Heart left ventricle (tissue), 16 donors: ENCODE data around the gene CAMKMT. TPM values are rescaled to one million over a fixed set of nuclear protein-coding genes. Genes with fewer than 3 reads are reported as not detected.

ENCODE experiments used
- ATAC-seq, 4 donors: fragments of 200-7000 bp; cut with Tn5 transposase; one replicate each; pipeline ENCODE4 v1.9.1; 2020 to 2022; ENCODE audit warnings: moderate library complexity in 4 of 4, mild to moderate bottlenecking in 3 of 4, moderate number of reproducible peaks in 1 of 4
- DNase-seq, 5 donors: peaks; one replicate each; pipeline ENCODE4 v3.0.0-alpha.2; 2020
- H3K27ac ChIP-seq, 12 donors: fragments of 200-600 bp; sonication (generic) in 4 of 12; one replicate each; pipeline versions ENCODE4 v1.5.0 to v1.8.0; 2016 to 2022; ENCODE audit warnings: mild to moderate bottlenecking in 2 of 12
- H3K27me3 ChIP-seq, 9 donors: fragments of 200-600 bp; sonication (generic) in 2 of 9; one replicate each; pipeline versions ENCODE4 v1.5.1 to v1.8.0; 2016 to 2022; ENCODE audit warnings: mild to moderate bottlenecking in 3 of 9
- H3K36me3 ChIP-seq, 9 donors: fragments of 200-600 bp; sonication (generic) in 2 of 9; one replicate each; pipeline versions ENCODE4 v1.5.0 to v1.8.0; 2018 to 2022; ENCODE audit warnings: mild to moderate bottlenecking in 2 of 9
- H3K4me1 ChIP-seq, 12 donors: fragments of 200-600 bp; sonication (generic) in 4 of 12; one replicate each; pipeline versions ENCODE4 v1.5.0 to v1.8.0; 2016 to 2022; ENCODE audit warnings: mild to moderate bottlenecking in 3 of 12
- H3K4me3 ChIP-seq, 12 donors: fragments of 200-600 bp; sonication (generic) in 4 of 12; one replicate each; pipeline versions ENCODE4 v1.5.0 to v1.8.0; 2017 to 2022; ENCODE audit warnings: mild to moderate bottlenecking in 9 of 12, moderate library complexity in 4 of 12
- H3K9me3 ChIP-seq, 12 donors: fragments of 200-600 bp; sonication (generic) in 4 of 12; one replicate each; pipeline versions ENCODE4 v1.5.0 to v1.8.0; 2016 to 2022; ENCODE audit warnings: mild to moderate bottlenecking in 1 of 12
- CTCF ChIP-seq, 12 donors: fragments of 200-600 bp; sonication (generic) in 4 of 12; IDR thresholded peaks; one replicate each; pipeline versions ENCODE4 v1.5.0 to v1.8.0; 2018 to 2022; ENCODE audit warnings: antibody characterized with exemption in 12 of 12, mild to moderate bottlenecking in 5 of 12
- POLR2A ChIP-seq, 2 donors: fragments of 450-650 bp; IDR thresholded peaks; one replicate each; pipeline ENCODE4 v1.6.1; 2017; ENCODE audit warnings: antibody characterized with exemption in 2 of 2, mild to moderate bottlenecking in 2 of 2, moderate library complexity in 2 of 2
- WGBS, 4 donors: extraction: QIAGEN DNeasy Blood & Tissue Kit in 2 of 4; methylation state at CpG; one replicate each; pipeline versions ENCODE4 v1.1.5 to v1.1.7; 2013 to 2018; 5-methylcytosine and 5-hydroxymethylcytosine counted together
- intact Hi-C, 10 donors: fragments of 100-400 bp; cut with DNase I; formaldehyde crosslinking; loops; one replicate each; pipeline versions ENCODE4 v1.11.1 to v1.14.2; 2022
- polyA plus RNA-seq, 2 donors: library from polyadenylated mRNA; stranded (reverse); fragments of 200-250 nt; gene quantifications; one replicate each; pipeline ENCODE4 v1.2.3, GENCODE V29; 2013
- total RNA-seq, 9 donors: library from RNA; depleted of rRNA in 2 of 9; stranded (reverse); fragments of >200 nt in 2 of 9; fragmentation: NEBNext Ultra II Directional in 3 of 9; extraction: Animal tissue kit (Norgen Biotek cat#: 25700) in 3 of 9; gene quantifications; one replicate each; pipeline versions ENCODE4 v1.1.0 to v1.2.4, GENCODE V29; 2016 to 2023
- donor health status: ischemic (EF 13 %, LVEDD 7.1; RV severe dilation, severe dysfunction).
- donor health status: healthy with polysubstance abuse.
- donor health status: DM: no; HTN: yes; CAD: no.
- donor health status: DM: no; HTN: no; CAD: no.
- donor health status: ischemic (EF 25% LVEDD 6.9; RV normal size, moderate dysfunction).
- donor health status: ischemic (EF 25% LVEDD 5.7; RV mildly dilated, moderate dysfunction).
- donor health status: healthy.
- donor health status: DM: yes; HTN: yes; CAD: no.
- donor health status: ischemic (EF 35%, LVEDD 5.7; RV mildly dilated, moderate dysfunction).
- donor health status: nonischemic (EF 11% LVEDD 7.7; RV severe dilation, severe dysfunction).
- donor health status: DM: yes; HTN: yes; CAD: no.
- donor health status: PGD.
- donor health status: ischemic (EF 29% LVEDD 5.4; RV normal size, mild dysfunction).
- donor health status: nonischemic (EF 23%, LVEDD 6.1; RV moderate dilation, normal function).

CAMKMT gene
- total and polyA plus RNA-seq, 11 donors = 2.5 to 10.1 (median 4.4) TPM

- Histone ChIP-seq H3K4me1 (peaks cover 0 to 21% (median 2%) of the 10 kb centered on the region in 12 donors), H3K9me3 (peaks cover 0 to 4% (median 0%) of the 10 kb centered on the region in 12 donors), H3K4me3 (no peak overlapping the region), H3K27me3 (no peaks in the 10 kb centered on the region), H3K36me3 (no peaks in the 10 kb centered on the region), H3K27ac (no peak overlapping the region)
- TF ChIP-seq CTCF (IDR thresholded peaks at IDR 0.05) (no peak), POLR2A (IDR thresholded peaks at IDR 0.05) (no peak)
- intact Hi-C loops = no loop called here
- ATAC-seq = no peak
- no peak for DNase-seq
- 80 to 91% (median 81%) methylated on average over 1 of the region's 1 CpG for WGBS, 4 donors
Measured at GRCh38 chr2:44612276-44612675, 250.5 kb downstream of the CAMKMT start.

- Histone ChIP-seq H3K4me3 (no peak overlapping the region), H3K36me3 (no peaks in the 10 kb centered on the region), H3K9me3 (peaks cover 0 to 4% (median 0%) of the 10 kb centered on the region in 12 donors), H3K27ac (no peak overlapping the region), H3K27me3 (no peaks in the 10 kb centered on the region), H3K4me1 (peaks cover 0 to 26% (median 7%) of the 10 kb centered on the region in 12 donors)
- 94 to 100% (median 95%) methylated on average over 2 of the region's 2 CpGs for WGBS, 4 donors
- DNase-seq = no peak
- no peak for ATAC-seq
- intact Hi-C loops = no loop called here
- TF ChIP-seq CTCF (IDR thresholded peaks at IDR 0.05) (no peak), POLR2A (IDR thresholded peaks at IDR 0.05) (no peak)
Measured at GRCh38 chr2:44614940-44615339, 253.2 kb downstream of the CAMKMT start.

- WGBS, 4 donors = 63 to 74% (median 71%) methylated on average over 4 of the region's 4 CpGs
- H3K9me3 ChIP-seq = peaks cover 0 to 4% (median 0%) of the 10 kb centered on the region in 12 donors
- intact Hi-C loops = no loop called here
- no peaks in the 10 kb centered on the region for H3K27me3 ChIP-seq
- DNase-seq (no peak), ATAC-seq (peak in 1 of 4 donors; percentile 34)
- peaks cover 0 to 26% (median 7%) of the 10 kb centered on the region in 12 donors for H3K4me1 ChIP-seq
- H3K4me3 ChIP-seq = no peak overlapping the region
- H3K27ac ChIP-seq = no peak overlapping the region
- H3K36me3 ChIP-seq = no peaks in the 10 kb centered on the region
- no peak for TF ChIP-seq POLR2A (IDR thresholded peaks at IDR 0.05)
- no peak for TF ChIP-seq CTCF (IDR thresholded peaks at IDR 0.05)
Measured at GRCh38 chr2:44615950-44616518, 254.3 kb downstream of the CAMKMT start.

GRCh38 chr2:44616667-44617155 lies 255.0 kb downstream of the CAMKMT start:
- intact Hi-C loops = no loop called here
- no peak for ATAC-seq
- TF ChIP-seq CTCF (IDR thresholded peaks at IDR 0.05) (no peak), POLR2A (IDR thresholded peaks at IDR 0.05) (no peak)
- Histone ChIP-seq H3K4me1 (peaks cover 0 to 26% (median 7%) of the 10 kb centered on the region in 12 donors), H3K9me3 (no peaks in the 10 kb centered on the region), H3K27me3 (no peaks in the 10 kb centered on the region), H3K36me3 (no peaks in the 10 kb centered on the region), H3K4me3 (peak overlapping the region in 6 of 12 donors; percentile 5 to 31 (median 11)), H3K27ac (no peak overlapping the region)
- 32 to 38% (median 35%) methylated on average over 3 of the region's 3 CpGs for WGBS, 4 donors
- DNase-seq = no peak
